Gastroesophageal sphincter (tissue), 4 donors: Measurements from ENCODE around the gene NOX5. TPM values are rescaled to one million over a fixed set of nuclear protein-coding genes. Genes with fewer than 3 reads are reported as not detected.

Experiments used
- ATAC-seq: fragments of 150-250 bp; one replicate; pipeline ENCODE4 v1.9.1; 2016; ENCODE audit warnings: mild to moderate bottlenecking, moderate library complexity
- H3K27ac ChIP-seq, 4 donors: fragments of 200-600 bp; sonication (generic) in 3 of 4; 1 replicate in 3 of 4; 2 replicates in 1 of 4; pipeline ENCODE4 v1.5.1; 2016 to 2019
- H3K27me3 ChIP-seq: fragments of 200-600 bp; sonication (generic); one replicate; pipeline ENCODE4 v1.5.1; 2019
- H3K36me3 ChIP-seq, 2 donors: fragments of 200-600 bp; sonication (generic); one replicate each; pipeline ENCODE4 v1.5.1; 2019; ENCODE audit warnings: control low read depth in 1 of 2
- H3K4me1 ChIP-seq, 3 donors: fragments of 200-600 bp; sonication (generic); 1 replicate in 2 of 3; 2 replicates in 1 of 3; pipeline ENCODE4 v1.5.1; 2016 to 2019; ENCODE audit warnings: control low read depth in 2 of 3
- H3K4me3 ChIP-seq, 2 donors: fragments of 200-600 bp; sonication (generic); one replicate each; pipeline ENCODE4 v1.5.1; 2019; ENCODE audit warnings: mild to moderate bottlenecking in 1 of 2, moderate library complexity in 1 of 2
- H3K9me3 ChIP-seq, 3 donors: fragments of 200-600 bp; sonication (generic); one replicate each; pipeline ENCODE4 v1.5.1; 2017 to 2019; ENCODE audit warnings: control low read depth in 2 of 3
- CTCF ChIP-seq, 4 experiments: fragments of 200-600 bp in 2 of 4; fragments of 450-650 bp in 2 of 4; sonication (generic) in 1 of 4; IDR thresholded peaks; one replicate each; pipeline ENCODE4 v1.5.1; 2017 to 2019; ENCODE audit warnings: antibody characterized with exemption in 4 of 4, mild to moderate bottlenecking in 2 of 4, moderate library complexity in 2 of 4
- EP300 ChIP-seq: sonication (generic); formaldehyde crosslinking; IDR thresholded peaks from one replicate; pipeline ENCODE4 v1.6.1; 2017; ENCODE audit warnings: antibody characterized with exemption, mild to moderate bottlenecking
- POLR2A ChIP-seq, 2 donors: fragments of 450-650 bp; IDR thresholded peaks; one replicate each; pipeline ENCODE4 v1.6.1; 2017; ENCODE audit warnings: antibody characterized with exemption in 2 of 2, mild to moderate bottlenecking in 2 of 2, moderate library complexity in 1 of 2
- POLR2AphosphoS5 ChIP-seq: sonication (generic); formaldehyde crosslinking; IDR thresholded peaks from one replicate; pipeline ENCODE4 v1.6.1; 2017; ENCODE audit warnings: antibody characterized with exemption
- WGBS, 2 donors: methylation state at CpG; one replicate each; pipeline ENCODE4 v1.1.5; 2018; ENCODE audit warnings: low coverage in 1 of 2; 5-methylcytosine and 5-hydroxymethylcytosine counted together
- total RNA-seq, 4 donors: library from RNA; depleted of rRNA; stranded (reverse); fragments of >200 nt; gene quantifications; one replicate each; pipeline ENCODE4 v1.1.0, GENCODE V29; 2016

NOX5 gene
- total RNA-seq, 4 donors from 2014 or later = 0.12 to 0.54 TPM; not detected in 2

- H3K4me3 ChIP-seq = no peak overlapping the region
- ATAC-seq = no peak
- no peaks in the 10 kb centered on the region for H3K4me1 ChIP-seq
- H3K27ac ChIP-seq = no peak overlapping the region
- peaks cover under 1% of the 10 kb centered on the region for H3K27me3 ChIP-seq
- no peak for TF ChIP-seq CTCF (IDR thresholded peaks at IDR 0.05)
- no peak for TF ChIP-seq EP300
- TF ChIP-seq POLR2A (IDR thresholded peaks at IDR 0.05) = no peak
- TF ChIP-seq POLR2AphosphoS5 = no peak
- H3K36me3 ChIP-seq = no peaks in the 10 kb centered on the region
- 69 to 100% methylated on average over 1 to 2 of the region's 5 CpGs for WGBS, 2 donors
- H3K9me3 ChIP-seq = no peaks in the 10 kb centered on the region
Measured at GRCh38 chr15:69042531-69042930, 28.0 kb downstream of the NOX5 start.

GRCh38 chr15:69045802-69046201, 31.3 kb downstream of the NOX5 start:
- 65% methylated on average over 2 to 6 of the region's 8 CpGs for WGBS, 2 donors
- Histone ChIP-seq H3K27ac (no peak overlapping the region), H3K27me3 (no peaks in the 10 kb centered on the region), H3K9me3 (no peaks in the 10 kb centered on the region), H3K4me3 (no peak overlapping the region), H3K4me1 (no peaks in the 10 kb centered on the region), H3K36me3 (no peaks in the 10 kb centered on the region)
- no peak for ATAC-seq
- TF ChIP-seq EP300 (no peak), CTCF (IDR thresholded peaks at IDR 0.05) (no peak), POLR2AphosphoS5 (no peak), POLR2A (IDR thresholded peaks at IDR 0.05) (no peak)

DNA sequence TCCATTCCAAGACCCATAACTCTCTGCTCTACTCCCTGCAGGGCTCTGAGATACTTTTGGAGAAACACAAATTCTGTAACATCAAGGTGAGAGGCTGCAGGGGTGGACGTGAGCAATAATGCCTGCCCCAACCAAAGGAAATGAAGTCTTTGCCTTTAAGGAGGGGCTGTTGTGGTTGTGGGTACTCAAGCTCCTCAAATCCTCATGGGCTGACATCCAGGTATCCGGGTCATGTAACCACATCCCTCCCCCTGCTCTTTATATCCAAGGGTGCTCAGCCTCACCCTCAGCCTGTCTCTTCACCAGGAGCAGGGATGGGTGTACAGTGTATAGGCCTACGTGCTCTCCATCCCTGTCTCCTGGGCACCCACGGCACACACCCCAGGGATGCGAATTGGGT, 32.3 kb downstream of the NOX5 start:
- ATAC-seq = no peak
- TF ChIP-seq POLR2A (IDR thresholded peaks at IDR 0.05) = no peak
- TF ChIP-seq EP300 = no peak
- TF ChIP-seq POLR2AphosphoS5 = no peak
- no peak for TF ChIP-seq CTCF (IDR thresholded peaks at IDR 0.05)
- WGBS, 2 donors = 88% methylated on average over 4 of the region's 5 CpGs; no CpG with 5 or more reads in 1 of the 2 donors

DNA sequence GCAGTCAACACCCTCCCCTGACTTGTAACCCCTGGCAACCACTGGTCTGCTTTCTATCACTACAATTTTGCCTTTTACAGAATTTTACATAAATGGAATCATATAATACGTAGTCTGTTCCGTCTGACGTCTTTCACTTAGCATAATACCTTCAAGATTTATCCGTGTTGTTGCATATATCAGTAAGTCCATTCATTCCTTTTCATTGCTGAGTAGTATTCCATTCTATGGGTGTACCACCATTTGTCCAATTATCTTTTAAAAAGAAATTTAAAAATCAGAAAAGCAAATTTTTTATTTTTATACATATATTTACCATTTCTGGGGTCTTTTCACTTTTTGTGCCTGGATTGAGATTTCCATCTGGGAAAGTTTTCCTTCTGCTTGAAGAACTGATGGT, 35.5 kb downstream of the NOX5 start:
- Histone ChIP-seq H3K4me3 (no peak overlapping the region), H3K9me3 (no peaks in the 10 kb centered on the region), H3K27ac (no peak overlapping the region), H3K27me3 (peaks cover 10% of the 10 kb centered on the region), H3K4me1 (no peaks in the 10 kb centered on the region), H3K36me3 (no peaks in the 10 kb centered on the region)
- 89% methylated on average over 4 of the region's 4 CpGs for WGBS, 2 donors
- no peak for TF ChIP-seq CTCF (IDR thresholded peaks at IDR 0.05)
- TF ChIP-seq POLR2A (IDR thresholded peaks at IDR 0.05) = no peak
- no peak for TF ChIP-seq EP300
- TF ChIP-seq POLR2AphosphoS5 = no peak
- ATAC-seq = no peak

More for the DNA sequence above, 32.3 kb downstream of the NOX5 start:
- Histone ChIP-seq H3K36me3 (no peaks in the 10 kb centered on the region), H3K27me3 (no peaks in the 10 kb centered on the region), H3K4me3 (no peak overlapping the region), H3K27ac (no peak overlapping the region), H3K4me1 (no peaks in the 10 kb centered on the region), H3K9me3 (no peaks in the 10 kb centered on the region)

GRCh38 chr15:69055251-69055650, 40.8 kb downstream of the NOX5 start:
- Histone ChIP-seq H3K27ac (no peak overlapping the region), H3K4me3 (no peak overlapping the region), H3K36me3 (no peaks in the 10 kb centered on the region), H3K9me3 (no peaks in the 10 kb centered on the region), H3K4me1 (peaks cover 0 to 10% (median 0%) of the 10 kb centered on the region in 3 donors), H3K27me3 (peaks cover 46% of the 10 kb centered on the region)
- no peak for ATAC-seq
- 73 to 80% methylated on average over 3 to 8 of the region's 10 CpGs for WGBS, 2 donors
- TF ChIP-seq POLR2AphosphoS5 (no peak), EP300 (no peak), CTCF (IDR thresholded peaks at IDR 0.05) (no peak), POLR2A (IDR thresholded peaks at IDR 0.05) (no peak)
